NCI-H2196 (cell line): ENCODE measurements around the gene ADAM12.

Experiments used
- DNase-seq: peaks from one replicate; lab custom pipeline; 2025; ENCODE audit not compliant: unreplicated experiment; lab: John Stamatoyannopoulos, UW

ADAM12 gene

GRCh38 chr10:126094537-126094936, 293.7 kb downstream of the ADAM12 start:
- no peak for DNase-seq

GRCh38 chr10:126092366-126093215, 295.7 kb downstream of the ADAM12 start:
- DNase-seq = no peak

GRCh38 chr10:126090911-126091728, 297.2 kb downstream of the ADAM12 start:
- DNase-seq = no peak

GRCh38 chr10:126090443-126090842, 297.8 kb downstream of the ADAM12 start:
- DNase-seq = no peak

GRCh38 chr10:126087796-126088505, 300.3 kb downstream of the ADAM12 start:
- DNase-seq = no peak

GRCh38 chr10:126087153-126087680, 301.1 kb downstream of the ADAM12 start:
- DNase-seq = no peak

GRCh38 chr10:126085806-126086205, 302.5 kb downstream of the ADAM12 start:
- DNase-seq = no peak

- DNase-seq = no peak
Observed at GRCh38 chr10:126084369-126084768, 303.9 kb downstream of the ADAM12 start.

- DNase-seq = no peak
Observed at GRCh38 chr10:126083009-126083408, 305.3 kb downstream of the ADAM12 start.

- no peak for DNase-seq
Observed at GRCh38 chr10:126081841-126082466, 306.3 kb downstream of the ADAM12 start.

GRCh38 chr10:126080879-126081411, 307.3 kb downstream of the ADAM12 start:
- no peak for DNase-seq

GRCh38 chr10:126080291-126080825, 307.9 kb downstream of the ADAM12 start:
- no peak for DNase-seq

GRCh38 chr10:126075009-126075408, 313.3 kb downstream of the ADAM12 start:
- no peak for DNase-seq

GRCh38 chr10:126074291-126074690, 314.0 kb downstream of the ADAM12 start:
- DNase-seq = no peak

GRCh38 chr10:126073606-126074005, 314.7 kb downstream of the ADAM12 start:
- DNase-seq = no peak

GRCh38 chr10:126072622-126073021, 315.7 kb downstream of the ADAM12 start:
- no peak for DNase-seq

- DNase-seq = no peak
Observed at GRCh38 chr10:126070476-126071215, 317.6 kb downstream of the ADAM12 start.

- no peak for DNase-seq
Observed at GRCh38 chr10:126068322-126068721, 320.0 kb downstream of the ADAM12 start.

GRCh38 chr10:126066456-126066855, 321.8 kb downstream of the ADAM12 start:
- no peak for DNase-seq
